AG04449 (cell line): ENCODE measurements around the gene GPC1.

Experiments
- CTCF ChIA-PET: fragments of 350-600 bp; formaldehyde crosslinking; extraction: SDS; loops from one replicate; lab custom pipeline; 2021; ENCODE audit warnings: antibody characterized with exemption; lab: Yijun Ruan, JAX
- POLR2A ChIA-PET: fragments of 400-600, 350-600 bp; formaldehyde crosslinking; extraction: SDS; loops from one replicate; lab custom pipeline; 2020; ENCODE audit warnings: antibody characterized with exemption, inconsistent platforms; lab: Yijun Ruan, JAX
- DNase-seq: peaks from one replicate; pipeline ENCODE4 v3.0.0-alpha.2; 2010; ENCODE audit warnings: low read depth, low spot score
- H3K4me3 ChIP-seq: 2 replicates; pipeline ENCODE4 v1.5.1; 2011; ENCODE audit warnings: low read depth, mild to moderate bottlenecking, control low read depth, low read length
- CTCF ChIP-seq: IDR thresholded peaks from one replicate; pipeline ENCODE4 v1.5.1; 2011; ENCODE audit warnings: mild to moderate bottlenecking, moderate library complexity, low read length, control low read depth, inconsistent platforms; ENCODE audit not compliant: insufficient read depth; ENCODE audit errors: missing control alignments

Gene GPC1

GRCh38 chr2:240506406-240507059, 71.1 kb downstream of the GPC1 start:
- no peak for DNase-seq
- ChIA-PET POLR2A (no interaction called here), CTCF (interaction anchor here (1.0 to 3.8 kb wide), 2 partner anchors 10 to 265 kb away, joined by 3 to 17 read pairs; no protein-coding TSS in a partner anchor)
- no peak for TF ChIP-seq CTCF
- no peak overlapping the region for H3K4me3 ChIP-seq

GRCh38 chr2:240507060-240507777, 71.8 kb downstream of the GPC1 start:
- POLR2A ChIA-PET, result no interaction called here
- CTCF ChIA-PET, result interaction anchor here (1.0 to 3.8 kb wide), 3 partner anchors 10 to 266 kb away, joined by 3 to 17 read pairs (median 3); no protein-coding TSS in a partner anchor
- no peak overlapping the region for H3K4me3 ChIP-seq
- no peak for DNase-seq
- TF ChIP-seq CTCF, result no peak

GRCh38 chr2:240507778-240508251, 72.4 kb downstream of the GPC1 start:
- H3K4me3 ChIP-seq, result no peak overlapping the region
- CTCF ChIA-PET, result interaction anchor here (1.0 to 3.8 kb wide), 3 partner anchors 11 to 266 kb away, joined by 3 to 17 read pairs (median 3); no protein-coding TSS in a partner anchor
- no peak for DNase-seq
- TF ChIP-seq CTCF, result no peak
- POLR2A ChIA-PET, result interaction anchor here (0.8 kb wide), 1 partner anchor 12 kb away, joined by 3 read pairs; no protein-coding TSS in a partner anchor

- ChIA-PET CTCF (interaction anchor here (3.8 kb wide), 1 partner anchor 12 kb away, joined by 17 read pairs; no protein-coding TSS in a partner anchor), POLR2A (no interaction called here)
- H3K4me3 ChIP-seq, result no peak overlapping the region
- TF ChIP-seq CTCF, result no peak
- DNase-seq, result no peak
Measured at GRCh38 chr2:240508832-240509545, 73.5 kb downstream of the GPC1 start.

GRCh38 chr2:240509667-240510512, 74.4 kb downstream of the GPC1 start:
- POLR2A ChIA-PET, result no interaction called here
- no peak for TF ChIP-seq CTCF

More at GRCh38 chr2:240509667-240510512, 74.4 kb downstream of the GPC1 start:
- no peak for DNase-seq
- CTCF ChIA-PET, result interaction anchor here (1.3 kb wide), 1 partner anchor 10 kb away, joined by 3 read pairs; no protein-coding TSS in a partner anchor
- H3K4me3 ChIP-seq, result no peak overlapping the region
